NCI-H748 (cell line): Measurements from ENCODE around the gene INTS4.
A peak's percentile ranks its signal among the peaks of the same experiment; 100 is the strongest.
"Not testable (repeated sequence)": the region's sequence is repeated elsewhere in the genome, so short reads cannot be mapped to it uniquely, and the experiment has no call there.

Experiments used
- DNase-seq: peaks from one replicate; lab custom pipeline; 2025; ENCODE audit not compliant: unreplicated experiment; lab: John Stamatoyannopoulos, UW

INTS4 gene

DNA sequence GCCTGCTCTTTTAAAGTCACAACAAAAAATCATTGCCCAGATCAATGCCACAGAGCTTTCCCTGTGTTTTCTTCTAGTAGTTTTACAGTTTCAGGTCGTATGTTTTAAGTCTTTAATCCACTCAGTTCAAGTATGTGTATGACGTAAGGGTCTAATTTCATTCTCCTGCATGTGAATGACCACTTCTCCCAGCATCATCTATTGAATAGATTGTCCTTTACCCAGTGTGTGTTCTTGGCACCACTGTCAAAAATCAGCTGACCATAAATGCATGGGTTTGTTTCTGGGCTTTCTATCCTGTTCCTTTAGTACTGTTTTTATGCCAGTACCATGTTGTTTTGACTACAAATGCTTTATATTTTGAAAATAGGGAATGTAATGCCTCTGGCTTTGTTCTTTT, 28.1 kb downstream of the INTS4 start:
- no peak for DNase-seq

DNA sequence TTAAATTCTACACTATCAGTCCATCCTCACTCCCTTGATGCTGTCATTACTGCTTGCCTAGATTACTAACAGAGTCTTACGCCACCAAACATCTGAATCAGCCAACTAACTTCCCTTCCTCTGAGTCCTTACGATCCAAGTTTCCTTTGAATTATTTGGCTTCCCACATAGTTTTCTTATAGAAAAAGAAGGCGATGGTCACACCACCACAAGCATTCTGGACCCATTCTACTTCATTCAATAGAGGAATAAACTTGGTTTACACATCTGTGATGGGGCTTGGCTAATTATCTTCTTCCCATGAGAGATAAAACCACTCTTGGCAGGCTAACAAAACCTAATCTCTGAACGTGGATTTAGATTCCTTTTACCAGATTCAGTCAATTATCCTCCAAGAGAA, 35.0 kb downstream of the INTS4 start:
- DNase-seq: no peak

DNA sequence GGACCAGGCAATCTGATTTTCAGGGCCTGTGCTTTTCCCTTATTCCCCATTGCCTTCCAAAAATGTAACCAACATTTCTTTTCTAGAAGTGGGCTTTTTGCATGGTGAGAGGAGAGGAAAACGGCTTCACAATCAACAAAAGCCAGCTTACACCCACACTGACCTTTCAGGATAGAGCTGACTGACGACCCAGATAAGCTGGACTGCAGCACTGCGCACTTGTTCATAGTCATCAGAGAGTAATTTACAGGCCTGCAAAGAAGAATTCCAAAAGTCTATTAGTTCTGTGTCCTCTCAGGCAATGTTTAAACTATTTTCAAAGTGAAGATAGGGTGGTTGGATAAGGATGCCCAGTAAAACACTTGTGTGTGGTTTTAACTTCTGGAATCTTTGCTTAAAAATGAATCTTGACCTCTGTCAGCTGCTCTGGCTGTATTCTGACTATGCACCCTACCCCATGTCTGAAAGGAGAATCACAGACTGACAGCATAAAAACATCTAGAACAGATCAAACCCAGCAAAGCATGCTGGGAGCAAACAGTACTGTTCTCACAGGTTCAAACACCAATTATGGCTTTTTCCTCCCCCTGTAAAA, 35.8 kb downstream of the INTS4 start:
- DNase-seq: not testable (repeated sequence)

DNA sequence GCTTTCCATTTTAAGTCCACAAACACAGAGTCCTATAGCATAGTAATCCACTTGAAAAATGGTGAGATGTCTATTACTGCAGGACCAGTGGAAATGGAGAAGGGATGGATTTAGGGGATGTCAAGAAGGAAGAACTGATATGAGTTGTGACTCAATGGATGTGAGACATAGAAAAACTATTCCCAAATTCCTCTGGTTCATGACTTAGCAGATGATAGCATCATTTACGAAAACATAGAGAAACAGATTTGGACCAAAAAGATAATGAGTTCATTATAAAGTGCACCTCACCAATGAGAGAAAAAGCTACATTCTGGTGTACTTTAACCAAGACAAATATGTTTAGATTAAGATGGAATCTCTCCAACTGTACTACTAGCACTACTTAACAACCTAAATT, 51.2 kb downstream of the INTS4 start:
- not testable (repeated sequence) for DNase-seq

DNA sequence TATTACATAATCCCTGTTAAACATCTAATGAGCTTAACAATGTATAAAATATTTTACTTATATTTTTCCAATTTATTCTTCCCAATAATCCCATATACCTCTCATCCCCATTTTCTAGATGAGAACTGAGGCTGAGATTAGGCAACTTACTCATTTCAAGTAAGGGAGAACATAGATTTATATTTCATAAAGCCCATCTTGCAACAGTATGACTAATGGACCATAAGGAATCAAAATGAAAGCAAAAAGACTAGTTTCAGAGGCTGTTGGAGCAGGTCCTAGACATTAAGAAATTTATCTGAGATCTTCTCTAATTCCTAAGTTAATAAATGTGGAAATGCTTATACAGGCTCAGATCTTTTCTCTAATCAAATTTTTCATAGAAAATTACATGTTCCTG, 52.0 kb downstream of the INTS4 start:
- DNase-seq: not testable (repeated sequence)

DNA sequence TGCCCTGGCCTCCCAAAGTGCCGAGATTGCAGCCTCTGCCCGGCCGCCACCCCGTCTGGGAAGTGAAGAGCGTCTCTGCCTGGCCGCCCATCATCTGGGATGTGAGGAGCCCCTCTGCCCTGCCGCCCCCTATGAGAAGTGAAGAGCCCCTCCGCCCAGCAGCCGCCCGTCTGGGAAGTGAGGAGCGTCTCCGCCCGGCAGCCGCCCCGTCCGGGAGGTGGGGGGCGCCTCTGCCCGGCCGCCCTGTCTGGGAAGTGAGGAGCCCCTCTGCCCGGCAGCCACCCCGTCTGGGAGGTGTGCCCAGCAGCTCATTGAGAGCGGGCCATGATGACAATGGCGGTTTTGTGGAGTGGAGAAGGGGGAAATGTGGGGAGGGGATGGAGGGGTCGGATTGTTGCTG, 60.9 kb downstream of the INTS4 start:
- not testable (repeated sequence) for DNase-seq

DNA sequence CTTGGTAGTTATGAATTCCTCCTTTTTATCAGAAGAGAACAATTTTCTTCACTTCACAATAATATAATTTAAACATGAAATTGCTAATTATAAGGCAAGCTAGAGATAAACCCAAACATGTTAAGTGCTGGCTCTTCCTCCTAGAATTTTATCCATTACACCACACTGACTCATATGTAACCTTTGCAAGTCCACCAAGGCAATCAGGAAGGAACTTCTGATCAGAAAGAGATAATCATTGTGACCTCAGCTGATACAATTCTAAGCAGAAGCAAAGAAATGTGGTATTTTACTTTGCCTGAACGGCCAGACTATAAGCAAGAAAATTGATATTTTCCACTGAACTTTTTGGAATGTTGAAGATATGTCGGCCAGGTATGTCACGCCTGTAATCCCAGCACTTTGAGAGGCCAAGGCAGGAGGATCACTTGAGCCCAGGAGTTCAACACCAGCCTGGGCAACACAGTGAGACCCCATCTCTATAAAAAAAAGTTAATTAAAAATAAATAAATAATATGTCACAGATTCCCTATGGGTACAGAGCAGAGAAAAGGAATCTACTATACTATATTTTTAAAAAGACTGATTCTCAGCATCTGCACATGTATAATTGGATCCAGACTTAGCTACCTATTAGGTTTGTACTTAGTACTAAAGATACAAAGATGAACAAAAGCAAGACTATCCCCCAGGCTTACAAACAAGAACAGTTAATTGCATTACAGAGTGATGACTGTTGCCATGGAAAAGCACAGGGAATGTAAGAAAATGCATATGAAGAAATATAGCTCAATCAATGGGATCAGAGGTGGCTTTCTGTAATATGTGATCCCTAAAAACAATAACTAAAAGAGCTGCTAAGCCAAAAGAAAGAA, 63.9 kb downstream of the INTS4 start:
- not testable (repeated sequence) for DNase-seq

DNA sequence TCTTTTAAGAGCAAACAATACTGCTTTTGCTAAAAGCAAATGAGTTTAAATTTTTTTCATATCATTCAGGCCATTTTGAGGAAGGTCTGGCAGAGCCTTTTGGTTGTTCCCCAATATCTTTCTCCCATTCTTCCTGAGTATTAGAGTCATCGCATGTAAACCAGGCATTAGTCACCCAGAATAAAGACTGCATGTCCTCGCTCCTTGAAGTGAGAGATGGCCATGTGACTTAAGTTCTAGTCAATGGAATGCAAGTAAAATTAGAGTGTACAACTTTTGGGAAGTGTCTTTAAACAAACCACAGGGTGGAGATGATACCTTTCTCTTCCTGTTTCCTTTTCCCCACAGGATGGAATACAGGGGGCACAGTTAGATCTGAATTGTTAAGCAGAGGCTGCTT, 76.8 kb downstream of the INTS4 start:
- DNase-seq: not testable (repeated sequence)

DNA sequence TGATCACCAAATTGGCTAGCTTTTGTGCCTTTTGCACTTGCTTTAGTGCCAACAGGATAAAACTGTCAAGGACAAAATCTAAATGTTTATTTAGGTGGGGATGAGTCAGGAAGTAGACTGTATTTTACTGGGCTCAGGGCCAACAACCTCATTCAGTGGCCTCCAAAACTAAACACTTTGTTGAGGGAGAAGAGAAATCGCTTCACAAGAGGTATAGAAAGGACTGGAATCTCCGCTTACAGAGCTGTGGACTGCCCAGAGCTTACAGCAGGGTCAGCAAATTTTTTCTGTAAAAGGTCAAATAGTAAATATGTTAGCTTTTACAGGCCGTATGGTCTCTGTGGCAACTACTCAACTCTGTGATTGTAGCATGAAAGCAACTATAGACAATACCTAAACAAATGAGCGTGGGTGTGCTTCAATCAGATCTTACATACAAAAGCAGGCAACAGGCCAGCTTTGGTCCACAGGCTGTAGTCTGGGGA, 80.1 kb downstream of the INTS4 start:
- peak; percentile 92 for DNase-seq

DNA sequence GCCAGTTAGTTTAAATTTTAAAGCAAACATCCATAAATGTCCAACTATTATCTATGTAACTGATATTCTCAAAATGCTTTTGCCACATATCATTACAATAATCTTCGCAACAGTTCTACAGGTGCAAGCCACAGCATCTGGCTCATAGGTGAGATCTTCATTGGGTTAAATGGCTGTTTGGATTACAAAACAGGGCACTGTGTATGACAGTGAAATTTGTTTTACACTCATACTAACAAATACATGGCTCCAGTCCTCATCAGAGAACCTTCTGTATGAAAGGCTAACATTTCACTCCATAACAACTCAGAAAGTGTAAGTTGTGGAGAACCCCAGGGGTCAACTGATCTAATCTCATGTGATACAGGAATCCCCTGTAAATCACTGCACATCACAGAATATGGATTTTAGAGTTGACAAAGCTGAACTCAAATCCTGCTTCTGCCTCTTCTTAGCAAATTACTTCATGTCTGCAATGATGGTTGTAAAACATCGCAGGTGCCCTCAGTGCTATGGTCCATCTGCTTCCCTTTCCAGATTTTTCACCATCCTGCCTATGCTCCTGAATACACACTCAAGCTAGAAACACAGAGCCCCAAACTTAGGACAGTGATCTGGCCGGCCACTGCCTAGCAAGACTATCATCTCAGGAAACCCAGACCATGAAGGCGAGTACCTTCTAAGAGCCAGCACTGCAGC, 80.7 kb downstream of the INTS4 start:
- not testable (repeated sequence) for DNase-seq

DNA sequence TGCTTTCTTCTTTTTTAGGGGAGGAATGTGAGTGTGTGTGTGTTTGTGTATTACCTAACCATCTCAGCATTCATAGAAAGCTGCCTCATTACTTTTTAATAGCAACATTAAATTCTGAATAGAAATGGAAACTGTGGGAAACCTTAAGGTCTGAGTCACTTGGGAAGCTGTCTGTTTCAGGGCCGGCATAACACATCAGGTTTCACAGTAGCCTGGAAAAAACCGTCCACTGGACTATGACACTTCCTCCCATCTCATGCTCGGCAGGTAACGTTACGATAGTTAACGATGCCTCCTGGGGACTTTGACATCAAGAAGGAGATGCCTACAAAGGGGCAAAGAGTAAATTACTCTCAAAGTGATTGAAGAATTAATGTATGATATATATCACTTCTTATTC, 83.6 kb downstream of the INTS4 start:
- not testable (repeated sequence) for DNase-seq

DNA sequence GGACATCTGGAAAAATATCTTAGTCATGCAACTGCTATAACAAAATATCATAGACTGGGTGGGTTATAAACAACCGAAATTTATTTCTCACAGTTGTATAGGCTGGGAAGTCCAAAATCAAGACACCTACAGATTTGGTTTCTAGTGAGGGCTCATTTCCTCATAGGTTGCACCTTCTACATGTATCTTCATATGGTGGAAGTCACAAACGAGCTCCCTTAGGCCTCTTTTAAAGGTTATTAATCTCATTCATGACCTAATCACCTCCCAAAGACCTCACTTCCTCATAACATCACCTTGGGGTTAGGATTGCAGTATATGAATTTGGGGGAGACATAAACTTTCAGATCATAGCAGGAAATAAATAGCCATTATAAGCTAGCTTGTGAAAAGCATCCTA, 85.2 kb downstream of the INTS4 start:
- no peak for DNase-seq

DNA sequence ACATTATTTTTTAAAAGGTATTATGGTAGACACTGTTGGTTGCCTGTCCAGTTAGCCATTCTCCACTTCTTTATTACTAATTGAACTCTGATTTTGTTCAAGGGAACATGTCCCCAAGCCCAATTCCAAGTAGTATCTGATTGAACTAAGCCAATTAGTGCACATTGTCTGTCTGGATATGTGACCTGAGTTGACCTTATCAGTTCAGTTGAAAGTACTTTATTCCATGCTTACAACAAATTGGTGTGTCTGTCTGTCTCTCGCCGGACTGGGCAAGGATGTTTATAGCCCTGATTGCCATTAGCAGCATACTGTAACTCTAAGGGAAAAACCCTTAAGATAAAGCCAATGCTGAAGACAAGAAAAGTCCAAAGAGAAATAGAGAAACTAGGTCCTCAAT, 85.6 kb downstream of the INTS4 start:
- no peak for DNase-seq

DNA sequence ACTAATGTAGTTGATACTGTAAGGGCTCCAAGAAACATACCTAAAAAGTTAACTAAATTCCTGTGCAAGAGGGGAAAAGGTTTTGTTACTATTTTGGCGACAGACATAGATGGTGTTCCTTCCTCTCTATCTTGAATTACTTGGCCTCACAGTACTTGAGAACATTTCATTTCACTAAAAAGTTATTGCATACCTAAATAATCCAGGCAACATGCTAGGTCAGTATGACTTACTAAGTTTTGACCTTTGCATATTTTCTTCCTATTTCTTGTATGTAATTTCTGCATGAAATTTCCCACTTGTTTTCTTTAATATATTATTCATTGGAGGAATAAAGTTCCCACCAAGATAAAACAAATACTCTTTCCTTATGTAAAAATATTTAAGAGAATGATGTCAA, 99.5 kb downstream of the INTS4 start:
- DNase-seq: not testable (repeated sequence)

DNA sequence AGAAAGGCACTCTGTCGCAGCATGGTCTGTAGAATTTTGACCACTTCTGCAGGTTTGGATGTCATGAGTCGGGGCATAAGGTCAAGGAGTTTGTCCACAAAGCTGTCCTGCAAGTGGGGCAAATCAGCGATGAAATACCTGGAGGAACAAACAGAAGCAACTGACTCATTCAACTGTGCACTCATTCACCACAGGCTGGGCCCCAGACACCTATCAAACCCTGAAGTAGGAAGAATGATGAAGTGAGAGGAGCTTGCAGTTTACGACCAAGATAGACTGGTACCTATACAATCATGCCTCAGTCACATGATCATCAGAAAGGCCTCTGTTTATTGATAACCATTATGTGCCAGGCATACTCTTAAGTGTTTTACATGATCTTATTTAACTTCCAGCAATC, 102.8 kb downstream of the INTS4 start:
- not testable (repeated sequence) for DNase-seq

DNA sequence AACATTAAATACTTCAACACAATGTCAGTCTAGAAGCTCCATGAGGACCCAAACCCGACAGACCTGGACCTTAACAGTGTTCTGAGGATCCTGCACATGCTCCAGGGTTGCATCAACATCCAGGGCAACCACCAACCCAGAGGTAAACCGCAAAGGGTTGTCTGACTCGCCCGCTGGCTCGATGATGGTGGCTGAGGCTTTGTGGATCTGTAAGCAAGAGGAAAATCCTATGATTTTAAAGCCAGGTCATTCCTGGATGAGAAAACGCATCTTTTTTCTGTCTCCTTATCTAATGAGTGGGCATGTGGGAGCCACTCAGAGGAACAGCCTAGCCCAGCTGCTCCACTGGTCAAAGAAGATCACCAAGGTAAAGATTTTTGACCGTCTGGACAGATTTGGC, 103.2 kb downstream of the INTS4 start:
- not testable (repeated sequence) for DNase-seq

DNA sequence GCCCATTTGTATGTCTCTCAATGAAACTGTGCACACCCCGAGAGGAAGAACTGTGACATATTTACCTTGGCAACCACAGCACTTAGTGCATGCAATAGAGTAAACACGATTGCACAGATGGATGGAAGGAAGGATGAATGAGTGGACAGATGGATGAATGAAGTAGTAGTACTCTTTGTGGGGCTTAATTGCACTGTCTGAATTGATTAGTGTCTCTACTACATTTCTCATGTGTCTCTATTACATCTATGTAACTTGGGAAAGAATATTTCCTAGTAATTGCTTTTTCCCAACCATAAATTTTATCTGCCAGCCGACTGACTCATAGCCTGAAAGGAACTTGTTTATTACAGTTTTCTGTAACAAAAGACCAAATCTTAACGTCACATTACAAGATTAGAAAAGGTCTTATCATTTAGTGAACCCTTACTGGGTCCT, 103.8 kb downstream of the INTS4 start:
- peak; percentile 40 for DNase-seq

DNA sequence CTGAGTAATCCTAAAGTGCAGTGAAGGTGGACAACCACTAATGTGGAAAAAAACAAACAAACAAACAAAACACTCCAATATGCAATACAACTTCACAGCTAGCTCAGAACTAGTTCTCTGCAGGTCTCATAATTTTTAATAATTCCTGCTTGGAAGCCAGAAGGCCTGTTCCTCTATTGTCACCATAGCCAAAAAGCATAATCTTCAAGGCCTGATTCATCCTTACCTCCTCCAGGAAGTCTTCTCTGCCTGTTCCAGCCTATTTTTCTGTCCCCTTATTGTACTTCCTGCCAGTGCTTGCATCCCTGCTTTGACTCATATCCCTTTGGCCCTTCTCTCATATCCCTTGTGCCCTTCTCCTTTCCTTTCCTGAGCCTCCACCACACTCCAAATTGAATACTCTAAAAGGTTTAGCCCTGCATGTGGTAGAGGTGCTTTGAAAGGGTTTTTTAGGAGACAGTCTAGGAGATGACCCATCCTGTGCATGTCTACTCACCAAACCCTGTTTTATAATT, 104.3 kb downstream of the INTS4 start:
- not testable (repeated sequence) for DNase-seq

DNA sequence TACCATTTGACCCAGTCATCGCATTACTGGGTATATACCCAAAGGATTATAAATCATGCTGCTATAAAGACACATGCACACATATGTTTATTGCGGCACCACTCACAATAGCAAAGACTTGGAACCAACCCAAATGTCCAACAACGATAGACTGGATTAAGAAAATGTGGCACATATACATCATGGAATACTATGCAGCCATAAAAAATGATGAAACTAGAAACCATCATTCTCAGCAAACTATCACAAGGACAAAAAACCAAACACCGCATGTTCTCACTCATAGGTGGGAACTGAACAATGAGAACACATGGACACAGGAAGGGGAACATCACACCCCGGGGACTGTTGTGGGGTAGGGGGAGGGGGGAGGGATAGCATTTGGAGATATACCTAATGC, 105.4 kb downstream of the INTS4 start:
- DNase-seq: not testable (repeated sequence)

DNA sequence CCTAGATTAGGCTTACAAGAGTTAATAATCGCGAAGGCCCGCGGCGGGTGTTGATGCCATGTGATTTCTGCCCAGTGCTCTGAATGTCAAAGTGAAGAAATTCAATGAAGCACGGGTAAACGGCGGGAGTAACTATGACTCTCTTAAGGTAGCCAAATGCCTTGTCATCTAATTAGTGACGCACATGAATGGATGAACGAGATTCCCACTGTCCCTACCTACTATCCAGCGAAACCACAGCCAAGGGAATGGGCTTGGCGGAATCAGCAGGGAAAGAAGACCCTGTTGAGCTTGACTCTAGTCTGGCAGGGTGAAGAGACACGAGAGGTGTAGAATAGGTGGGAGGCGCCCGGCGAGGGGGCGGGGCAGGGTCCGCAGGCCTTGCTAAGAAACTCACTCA, 108.1 kb downstream of the INTS4 start:
- no peak for DNase-seq

DNA sequence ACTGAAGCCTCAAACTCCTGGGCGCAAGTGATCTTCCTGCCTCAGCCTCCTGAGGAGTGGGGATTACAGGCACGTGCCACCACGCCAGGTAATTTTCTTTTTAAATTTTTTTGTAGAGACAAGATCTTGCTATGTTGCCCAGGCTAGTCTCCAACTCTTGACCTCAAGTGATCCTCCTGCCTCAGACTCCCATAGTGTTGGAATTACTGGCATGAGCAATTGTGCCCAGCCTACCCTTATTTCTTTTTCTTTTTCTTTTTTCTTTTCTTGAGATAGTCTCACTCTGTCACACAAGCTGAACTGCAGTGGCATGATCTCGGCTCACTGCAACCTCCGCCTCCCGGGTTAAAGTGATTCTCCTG, 109.7 kb downstream of the INTS4 start:
- DNase-seq: no peak
